ENCODE results near the gene PDCL2. TPM values are rescaled to one million over a fixed set of nuclear protein-coding genes. Genes with fewer than 3 reads are reported as not detected.

The PDCL2 gene
- total RNA-seq (under 1 TPM in 1 of 9 donors, not detected in 8; 0.94 TPM), polyA plus RNA-seq (not detected)
- long read RNA-seq, donor 1 = 0 reads
- long read RNA-seq, donor 2 = 0 reads
- long read RNA-seq, donor 3 = 0 reads
- long read RNA-seq, donor 4 = 0 reads
- long read RNA-seq, donor 5 = 0 reads
- long read RNA-seq, donor 6 = 0 reads
- long read RNA-seq, donor 7 = 0 reads
- long read RNA-seq, donor 8 = 0 reads
- long read RNA-seq, donor 9 = 0 reads
- long read RNA-seq, donor 10 = 0 reads

DNA sequence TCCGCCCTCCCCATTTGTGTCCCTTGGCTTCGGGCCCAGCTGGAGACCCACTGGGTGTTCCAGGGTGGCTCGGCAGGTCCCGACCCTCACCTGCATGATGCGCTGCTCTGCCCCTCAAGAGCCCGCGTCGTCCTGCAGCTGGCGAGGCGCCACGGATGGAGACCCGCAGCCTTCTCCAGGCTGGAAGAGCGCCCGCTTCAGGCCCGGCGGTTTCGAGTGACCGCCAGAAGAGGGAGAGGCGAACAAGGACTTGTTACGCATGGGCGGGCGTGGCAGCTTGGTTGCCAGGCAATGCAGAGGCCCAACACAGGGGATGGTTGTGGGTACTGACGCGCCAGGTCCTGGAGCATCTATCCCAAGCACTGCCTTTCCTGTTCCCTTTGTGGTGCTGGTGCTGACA lies at the start of gene PDCL2:
Gene PDCL2, minus strand, starts transcription at position 232 of the 400 bp plus-strand sequence. Its CDS starts 136 bp downstream, at position 96.
- intact Hi-C loops (cut with DNase I) = no loop called here
- TF ChIP-seq, protein P1, sequence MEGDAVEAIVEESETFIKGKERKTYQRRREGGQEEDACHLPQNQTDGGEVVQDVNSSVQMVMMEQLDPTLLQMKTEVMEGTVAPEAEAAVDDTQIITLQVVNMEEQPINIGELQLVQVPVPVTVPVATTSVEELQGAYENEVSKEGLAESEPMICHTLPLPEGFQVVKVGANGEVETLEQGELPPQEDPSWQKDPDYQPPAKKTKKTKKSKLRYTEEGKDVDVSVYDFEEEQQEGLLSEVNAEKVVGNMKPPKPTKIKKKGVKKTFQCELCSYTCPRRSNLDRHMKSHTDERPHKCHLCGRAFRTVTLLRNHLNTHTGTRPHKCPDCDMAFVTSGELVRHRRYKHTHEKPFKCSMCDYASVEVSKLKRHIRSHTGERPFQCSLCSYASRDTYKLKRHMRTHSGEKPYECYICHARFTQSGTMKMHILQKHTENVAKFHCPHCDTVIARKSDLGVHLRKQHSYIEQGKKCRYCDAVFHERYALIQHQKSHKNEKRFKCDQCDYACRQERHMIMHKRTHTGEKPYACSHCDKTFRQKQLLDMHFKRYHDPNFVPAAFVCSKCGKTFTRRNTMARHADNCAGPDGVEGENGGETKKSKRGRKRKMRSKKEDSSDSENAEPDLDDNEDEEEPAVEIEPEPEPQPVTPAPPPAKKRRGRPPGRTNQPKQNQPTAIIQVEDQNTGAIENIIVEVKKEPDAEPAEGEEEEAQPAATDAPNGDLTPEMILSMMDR (IDR thresholded peaks at IDR 0.05) = no peak
- TF ChIP-seq POLR2A (IDR thresholded peaks at IDR 0.05) = no peak
- DNase-seq = no peak
- WGBS, 4 donors = 91 to 94% (median 92%) methylated on average over 10 to 24 of the region's 24 CpGs
- Histone ChIP-seq H3K4me3 (no peak within 1 kb of the TSS), H3K27ac (no peak within 1 kb of the TSS), H3K9me3 (replicated peaks in 1 of 3) (no peaks in the 10 kb centered on the region), H3K36me3 (replicated peaks in 1 of 2) (no peaks in the 10 kb centered on the region), H3K4me1 (replicated peaks in 1 of 2) (no peaks in the 10 kb centered on the region), H3K27me3 (no peaks in the 10 kb centered on the region)

GRCh38 chr4:55637272-55637820 lies 45.3 kb upstream of the PDCL2 start:
- H3K27me3 ChIP-seq = peaks cover 29% of the 10 kb centered on the region
- intact Hi-C loops (cut with DNase I) = no loop called here
- H3K4me1 ChIP-seq (replicated peaks in 1 of 2) = peaks cover 0 to 12% of the 10 kb centered on the region in 2 donors
- H3K36me3 ChIP-seq (replicated peaks in 1 of 2) = no peaks in the 10 kb centered on the region
- TF ChIP-seq POLR2A (IDR thresholded peaks at IDR 0.05) = no peak
- TF ChIP-seq, protein P1 (IDR thresholded peaks at IDR 0.05) = no peak
- H3K9me3 ChIP-seq (replicated peaks in 1 of 3) = no peaks in the 10 kb centered on the region
- no peak for DNase-seq
- H3K27ac ChIP-seq = no peak overlapping the region
- 33 to 45% (median 44%) methylated on average over 6 to 12 of the region's 12 CpGs for WGBS, 4 donors
- H3K4me3 ChIP-seq = no peak overlapping the region

DNA sequence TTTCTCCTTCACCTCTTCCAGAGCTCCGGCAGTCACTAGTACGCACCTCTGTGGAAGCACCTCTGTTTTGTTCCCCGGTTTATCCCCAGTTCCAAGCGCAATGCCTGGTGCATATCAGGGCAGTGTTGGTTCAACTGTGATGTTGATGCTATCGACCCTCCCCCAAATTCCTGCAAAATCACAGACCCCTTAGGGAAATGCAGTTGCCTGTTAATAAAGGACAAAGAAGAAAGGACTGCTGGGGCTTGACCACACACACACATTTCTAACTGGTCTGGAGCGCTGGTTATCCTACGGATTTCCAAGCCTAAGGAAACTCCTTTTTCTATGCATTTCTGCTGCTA lies 44.6 kb upstream of the PDCL2 start:
- intact Hi-C loops (cut with DNase I) = no loop called here
- no peak overlapping the region for H3K4me3 ChIP-seq
- peaks cover 0 to 12% of the 10 kb centered on the region in 2 donors for H3K4me1 ChIP-seq (replicated peaks in 1 of 2)
- H3K36me3 ChIP-seq (replicated peaks in 1 of 2) = no peaks in the 10 kb centered on the region
- no peak for TF ChIP-seq POLR2A (IDR thresholded peaks at IDR 0.05)
- H3K27me3 ChIP-seq = peaks cover 29% of the 10 kb centered on the region
- H3K9me3 ChIP-seq (replicated peaks in 1 of 3) = no peaks in the 10 kb centered on the region
- no peak overlapping the region for H3K27ac ChIP-seq
- DNase-seq = no peak
- 35 to 40% (median 37%) methylated on average over 7 of the region's 7 CpGs for WGBS, 4 donors

- DNase-seq = peak in 4 of 7 donors; percentile 13 to 21 (median 14)
- peak within 1 kb of the TSS in 1 of 4 donors; percentile 39 for H3K4me3 ChIP-seq
- intact Hi-C loops (cut with DNase I) = no loop called here
- WGBS, 4 donors = 2 to 3% (median 3%) methylated on average over 37 to 80 of the region's 80 CpGs
- H3K36me3 ChIP-seq (replicated peaks in 1 of 2) = no peaks in the 10 kb centered on the region
- no peak for TF ChIP-seq POLR2A (IDR thresholded peaks at IDR 0.05)
- TF ChIP-seq, protein P1 (IDR thresholded peaks at IDR 0.05) = no peak
- H3K9me3 ChIP-seq (replicated peaks in 1 of 3) = no peaks in the 10 kb centered on the region
- peaks cover 29% of the 10 kb centered on the region for H3K27me3 ChIP-seq
- H3K4me1 ChIP-seq (replicated peaks in 1 of 2) = peaks cover 0 to 12% of the 10 kb centered on the region in 2 donors
- H3K27ac ChIP-seq = no peak within 1 kb of the TSS
Observed at GRCh38 chr4:55635741-55636655, 44.0 kb upstream of the PDCL2 start, which contains the start of gene NMU. Gene NMU (minus strand): TSS chr4:55636298. CDS start chr4:55636192, 106 bp downstream.
